NCI-H2081 (cell line): ENCODE measurements around the gene GUF1.
A peak's percentile ranks its signal among the peaks of the same experiment; 100 is the strongest.
"Not testable (repeated sequence)": the region's sequence is repeated elsewhere in the genome, so short reads cannot be mapped to it uniquely, and the experiment has no call there.

Experiments
- DNase-seq, 2 experiments: peaks; one replicate each; lab custom pipeline; 2025; lab: John Stamatoyannopoulos, UW

The GUF1 gene

DNA sequence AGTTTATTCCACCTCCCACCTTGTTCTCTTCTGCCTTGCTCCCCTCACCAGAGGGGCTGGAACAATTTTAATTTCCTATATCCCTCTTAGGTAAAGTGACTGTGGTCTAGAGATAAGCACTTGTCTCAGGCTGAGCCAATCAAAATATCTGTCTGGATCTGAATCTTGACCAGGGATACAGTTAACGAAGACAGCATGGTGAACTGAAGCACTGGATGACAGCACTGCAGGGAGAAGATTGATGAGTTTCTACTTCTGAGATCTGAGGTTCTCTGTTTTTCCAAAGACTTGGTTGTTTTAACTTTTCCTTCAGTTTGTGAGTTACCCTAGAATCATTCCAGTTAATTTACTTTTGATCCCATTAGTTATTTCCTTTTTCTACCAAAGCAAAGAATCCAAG, 34.9 kb downstream of the GUF1 start:
- DNase-seq, result no peak

DNA sequence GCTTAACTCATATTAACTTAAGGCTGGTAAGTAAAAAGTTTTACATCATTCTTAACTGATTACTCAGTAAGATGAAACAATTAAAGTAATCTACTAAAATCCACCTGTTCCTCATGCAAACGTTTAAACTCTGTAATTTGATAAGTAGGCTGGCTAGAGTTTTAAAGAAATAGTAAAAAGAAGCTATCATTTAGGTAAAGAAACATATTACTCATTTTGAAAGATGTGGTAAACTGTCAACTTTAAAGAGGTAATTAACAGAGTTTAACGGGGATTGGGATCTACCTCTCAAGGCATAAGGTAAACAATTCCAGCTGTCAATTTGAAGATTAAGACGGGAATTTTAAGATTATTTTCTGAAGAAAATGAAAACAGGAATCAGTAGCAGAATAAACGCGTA, 38.4 kb downstream of the GUF1 start:
- DNase-seq, result no peak

DNA sequence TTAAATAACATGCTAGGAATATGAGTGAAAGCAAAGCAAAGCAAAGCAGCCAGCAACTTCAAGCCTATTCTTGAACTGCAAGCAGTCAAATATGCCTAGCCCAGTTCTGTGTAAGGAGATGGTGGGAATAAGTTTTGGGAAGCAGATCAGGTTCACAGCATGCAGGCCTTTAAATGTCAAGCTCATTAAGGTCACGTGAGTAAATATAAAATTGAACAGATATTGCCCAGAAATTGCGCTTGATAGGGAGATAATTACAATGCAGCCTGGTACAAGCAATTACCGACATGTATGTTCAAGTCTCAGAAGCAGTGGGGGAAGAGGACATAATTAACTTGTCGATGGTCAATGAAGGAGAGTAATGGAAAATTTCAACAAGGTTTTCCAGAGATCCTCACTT, 42.2 kb downstream of the GUF1 start:
- peak; percentile 68 to 93 for DNase-seq

DNA sequence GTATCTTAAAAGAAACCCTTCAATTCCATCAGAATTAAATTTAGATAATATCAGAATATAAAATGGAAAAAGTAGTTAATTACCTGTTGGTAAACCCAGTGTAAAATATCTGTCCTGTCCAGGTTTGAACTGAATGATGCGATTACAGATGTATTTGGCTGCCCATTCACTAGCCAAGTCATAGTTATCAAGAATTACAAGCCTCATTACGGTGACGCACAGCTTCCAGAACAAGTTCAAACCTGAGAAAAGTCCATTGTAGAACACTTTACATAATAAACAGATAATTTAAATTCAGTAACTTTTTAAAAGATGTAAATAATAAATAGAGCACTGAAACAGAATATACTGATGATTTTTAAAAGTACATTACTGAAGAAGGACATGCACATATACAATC, 43.8 kb downstream of the GUF1 start:
- DNase-seq, result no peak

DNA sequence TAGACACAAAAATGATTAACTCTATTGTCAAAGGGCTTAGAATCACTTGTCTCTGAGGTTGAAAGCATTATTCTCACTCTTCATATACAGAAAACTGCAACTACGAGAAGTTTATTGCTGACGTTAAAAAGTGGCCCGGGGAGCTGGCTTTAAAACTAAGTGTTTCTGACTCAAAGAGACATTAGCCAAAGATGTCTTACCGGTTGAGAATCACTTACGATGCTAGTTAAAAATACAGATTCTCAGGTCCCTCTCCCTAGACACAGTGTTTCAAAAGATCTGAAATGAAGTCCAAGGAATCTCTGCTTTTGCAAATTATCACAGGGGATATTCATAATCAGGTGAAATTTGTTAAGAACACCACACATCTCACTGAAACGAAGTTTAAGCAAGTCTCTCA, 46.9 kb downstream of the GUF1 start:
- DNase-seq, result no peak

DNA sequence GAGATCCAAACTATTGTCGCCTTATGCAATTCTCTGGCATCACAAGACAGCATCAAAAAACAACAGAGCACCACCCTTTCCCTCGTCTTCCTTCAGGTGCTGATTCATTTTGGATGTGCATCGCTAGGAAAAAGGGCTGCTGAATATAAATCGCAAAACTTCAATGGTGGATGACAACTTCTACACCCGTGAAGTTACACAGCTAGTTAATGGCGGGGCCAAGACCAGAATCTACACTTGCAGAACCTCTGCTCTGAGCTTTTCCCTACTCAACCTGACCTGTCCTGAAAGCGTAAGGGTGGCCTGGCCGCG, 47.5 kb downstream of the GUF1 start:
- no peak for DNase-seq

DNA sequence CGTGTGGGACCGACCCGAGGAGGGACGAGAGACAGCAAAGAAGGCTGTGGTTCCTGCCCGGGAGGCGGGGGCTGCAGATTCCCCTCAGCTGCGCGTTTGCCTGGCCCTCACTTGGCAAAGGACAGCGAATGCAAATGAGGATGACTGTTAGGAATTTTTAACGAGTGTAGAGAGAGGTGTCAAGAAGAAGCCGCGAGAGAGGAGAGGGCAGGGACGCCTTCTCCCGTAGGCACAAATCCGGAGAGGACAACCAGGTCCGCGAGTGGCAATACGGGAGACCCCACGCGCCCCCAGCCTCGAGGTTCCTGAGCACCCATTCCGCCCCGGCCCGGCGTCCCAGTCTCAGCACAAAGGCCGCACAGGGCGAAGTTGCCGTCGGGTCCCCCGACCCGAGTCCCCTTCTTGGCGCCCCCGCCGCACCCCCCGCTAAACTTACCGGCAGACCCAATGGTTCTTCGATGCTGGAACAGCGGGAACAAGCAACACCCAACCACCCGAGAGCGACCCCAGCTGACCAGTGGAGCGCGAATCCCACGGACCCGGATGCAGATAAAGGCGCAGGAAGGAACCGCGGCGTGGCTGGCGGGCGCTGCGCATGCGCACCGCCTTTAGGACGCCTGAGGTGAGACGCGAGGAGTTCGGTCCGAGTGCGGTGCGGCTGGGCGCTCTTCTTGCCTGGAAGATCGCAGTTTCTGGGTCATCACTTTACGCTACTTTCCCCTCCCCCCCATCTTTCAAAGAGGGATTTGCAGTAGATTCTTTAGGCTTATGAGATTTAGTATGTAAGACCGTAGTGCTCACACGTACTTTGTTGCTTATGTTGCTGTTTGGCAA, 48.0 kb downstream of the GUF1 start, which contains the start of gene GNPDA2:
TSS of gene GNPDA2 (minus strand) at position 519 of the 834 bp plus-strand sequence. CDS start 4,349 bp downstream, outside the sequence.
- DNase-seq, result peak; percentile 89 to 96

DNA sequence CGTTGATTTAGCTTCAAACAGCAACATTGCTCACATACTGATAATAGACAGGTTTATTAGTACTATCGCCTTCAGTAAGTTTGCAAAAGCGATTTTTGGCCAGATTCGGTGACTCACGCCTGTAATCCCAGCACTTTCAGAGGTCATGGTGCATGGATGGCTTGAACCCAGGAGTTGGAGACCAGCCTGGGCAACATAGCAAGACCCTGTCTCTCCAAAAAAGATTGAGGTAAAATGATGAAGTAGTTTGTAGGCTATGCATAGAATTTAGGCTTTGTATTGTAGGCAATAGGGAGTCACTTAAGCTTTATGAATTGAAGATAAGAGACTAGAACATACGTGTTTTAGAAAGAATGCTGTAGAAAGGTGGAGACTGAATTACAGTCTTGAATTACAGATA, 49.3 kb downstream of the GUF1 start:
- no peak for DNase-seq

DNA sequence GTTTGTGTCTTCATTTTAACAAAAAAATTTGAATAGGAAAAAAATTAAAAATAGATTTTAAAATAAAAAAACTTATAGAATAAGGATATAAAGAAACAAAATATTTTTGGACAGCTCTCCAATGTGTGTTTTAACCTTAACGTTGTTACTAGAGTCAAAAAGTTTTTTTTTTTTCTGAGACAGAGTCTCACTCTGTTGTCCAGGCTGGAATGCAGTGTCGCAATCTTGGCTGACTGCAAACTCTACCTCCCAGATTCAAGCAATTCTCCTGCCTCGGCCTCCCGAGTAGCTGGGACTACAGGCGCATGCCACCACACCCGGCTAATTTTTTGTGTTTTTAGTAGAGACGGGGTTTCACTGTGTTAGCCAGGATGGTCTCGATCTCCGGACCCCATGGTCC, 50.5 kb downstream of the GUF1 start:
- not testable (repeated sequence) for DNase-seq

DNA sequence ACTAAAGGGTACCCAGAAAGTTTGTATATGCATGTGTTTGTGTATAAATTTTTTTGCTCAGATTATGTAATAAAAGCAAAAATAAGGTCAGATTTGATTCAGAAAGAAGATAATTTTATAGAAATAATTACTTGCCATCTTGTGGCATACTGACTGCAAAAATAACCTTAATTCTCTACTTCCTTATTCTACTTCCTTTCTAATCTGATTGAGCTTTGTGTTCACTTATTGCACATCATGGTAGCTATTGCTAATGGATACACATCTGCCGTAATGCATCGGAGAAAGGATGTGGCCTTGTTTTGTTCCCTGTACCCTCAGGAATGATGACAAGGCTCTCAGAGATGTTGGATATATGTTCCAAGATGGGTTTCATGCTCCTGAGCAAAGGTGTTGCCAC, 58.7 kb downstream of the GUF1 start:
- no peak for DNase-seq

DNA sequence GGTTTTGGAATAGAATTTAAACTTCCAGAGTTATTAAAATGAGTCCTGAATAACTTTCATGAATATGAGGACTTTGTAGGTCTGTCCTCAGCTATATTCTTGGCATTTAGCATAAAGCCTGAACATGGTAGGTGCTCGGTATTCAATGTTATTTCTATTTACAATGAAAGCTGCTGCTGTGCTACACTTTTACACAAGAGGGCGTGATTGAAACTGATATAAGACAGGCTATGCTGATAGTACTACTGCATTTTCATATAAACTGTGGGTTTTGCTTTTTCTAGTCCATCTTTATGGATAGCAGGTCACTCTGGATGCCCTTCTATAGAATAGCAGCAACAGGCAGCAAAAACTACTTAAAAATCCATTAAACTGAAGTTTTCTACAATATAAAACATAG, 60.4 kb downstream of the GUF1 start:
- peak in 1 of 2 experiments; percentile 38 for DNase-seq

DNA sequence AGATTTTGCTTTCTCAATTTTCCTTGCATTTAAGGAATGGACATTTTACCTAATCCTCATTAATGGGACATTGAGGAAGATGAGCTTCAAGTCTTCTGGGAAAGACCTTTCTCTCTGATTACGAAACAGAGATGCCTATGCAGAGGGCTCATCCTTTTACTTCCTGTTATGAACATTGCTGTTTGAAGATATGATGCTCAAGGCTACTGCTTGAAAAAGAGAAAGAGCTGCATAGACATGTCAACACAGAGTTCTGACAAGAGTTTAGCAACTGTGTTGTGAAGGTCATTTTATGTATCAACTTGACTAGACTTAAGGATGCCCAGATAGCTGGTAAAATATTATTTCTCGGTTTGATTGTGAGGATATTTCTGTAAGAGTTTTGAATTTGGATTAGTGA, 62.0 kb downstream of the GUF1 start:
- no peak for DNase-seq
